BE2C (cell line): ENCODE results near the gene ATOX1.
A peak's percentile ranks its signal among the peaks of the same experiment; 100 is the strongest.

ENCODE experiments used
- DNase-seq: peaks from one replicate; pipeline ENCODE4 v3.0.0-alpha.2; 2020
- H3K27me3 ChIP-seq: fragments of 250-450 bp; sonication (Bioruptor Pico); 2 replicates; pipeline ENCODE4 v1.5.1; 2020; ENCODE audit warnings: mild to moderate bottlenecking
- H3K36me3 ChIP-seq: fragments of 250-450 bp; sonication (Bioruptor Pico); 2 replicates; pipeline ENCODE4 v1.5.1; 2020; ENCODE audit warnings: mild to moderate bottlenecking
- H3K4me1 ChIP-seq: fragments of 250-450 bp; sonication (Bioruptor Pico); 2 replicates; pipeline ENCODE4 v1.5.1; 2020
- H3K4me3 ChIP-seq: 2 replicates; pipeline ENCODE4 v1.5.1; 2011; ENCODE audit warnings: low read depth, low read length
- H3K9me3 ChIP-seq: fragments of 250-450 bp; sonication (Bioruptor Pico); 2 replicates; pipeline ENCODE4 v1.5.1; 2020
- CTCF ChIP-seq: IDR thresholded peaks from 2 replicates; pipeline ENCODE4 v1.5.1; 2012; ENCODE audit warnings: mild to moderate bottlenecking, low read depth, low read length

The ATOX1 gene

GRCh38 chr5:151740336-151740942 is 18.0 kb downstream of the ATOX1 start:
- Histone ChIP-seq H3K36me3 (peaks cover 4% of the 10 kb centered on the region; the same call in 1 of the 2 replicates), H3K9me3 (no peaks in the 10 kb centered on the region), H3K27me3 (no peaks in the 10 kb centered on the region), H3K4me3 (peak overlapping the region; percentile 25; the same call in 1 of the 2 replicates), H3K4me1 (peaks cover 8% of the 10 kb centered on the region)
- DNase-seq = peak; percentile 56
- TF ChIP-seq CTCF = peak; percentile 85

- DNase-seq = no peak
- no peak overlapping the region for H3K4me3 ChIP-seq
- peaks cover 4% of the 10 kb centered on the region; the same call in 1 of the 2 replicates for H3K36me3 ChIP-seq
- peaks cover 8% of the 10 kb centered on the region for H3K4me1 ChIP-seq
- no peaks in the 10 kb centered on the region for H3K27me3 ChIP-seq
- TF ChIP-seq CTCF = no peak
- H3K9me3 ChIP-seq = no peaks in the 10 kb centered on the region
Measured at GRCh38 chr5:151739939-151740335, 18.5 kb downstream of the ATOX1 start.

GRCh38 chr5:151739395-151739794 is 19.0 kb downstream of the ATOX1 start:
- no peak for DNase-seq
- H3K4me1 ChIP-seq = peaks cover 8% of the 10 kb centered on the region
- no peaks in the 10 kb centered on the region for H3K9me3 ChIP-seq
- H3K27me3 ChIP-seq = no peaks in the 10 kb centered on the region
- H3K4me3 ChIP-seq = no peak overlapping the region
- peaks cover 4% of the 10 kb centered on the region; the same call in 1 of the 2 replicates for H3K36me3 ChIP-seq
- TF ChIP-seq CTCF = no peak

GRCh38 chr5:151738125-151738848 is 20.1 kb downstream of the ATOX1 start:
- Histone ChIP-seq H3K36me3 (peaks cover 3% of the 10 kb centered on the region; the same call in 1 of the 2 replicates), H3K4me1 (peaks cover 8% of the 10 kb centered on the region), H3K4me3 (no peak overlapping the region), H3K9me3 (no peaks in the 10 kb centered on the region), H3K27me3 (no peaks in the 10 kb centered on the region)
- TF ChIP-seq CTCF = no peak
- no peak for DNase-seq

GRCh38 chr5:151737431-151737830 is 21.0 kb downstream of the ATOX1 start:
- Histone ChIP-seq H3K4me3 (no peak overlapping the region), H3K9me3 (no peaks in the 10 kb centered on the region), H3K27me3 (no peaks in the 10 kb centered on the region), H3K36me3 (no peaks in the 10 kb centered on the region), H3K4me1 (peaks cover 8% of the 10 kb centered on the region)
- no peak for TF ChIP-seq CTCF
- DNase-seq = no peak

- Histone ChIP-seq H3K27me3 (no peaks in the 10 kb centered on the region), H3K4me1 (peaks cover 8% of the 10 kb centered on the region), H3K9me3 (no peaks in the 10 kb centered on the region), H3K36me3 (no peaks in the 10 kb centered on the region), H3K4me3 (no peak overlapping the region)
- DNase-seq = no peak
- TF ChIP-seq CTCF = no peak
Measured at GRCh38 chr5:151735646-151736045, 22.8 kb downstream of the ATOX1 start.
